Adipocyte (in vitro differentiated cells): Measurements from ENCODE around the gene IPO11.

Experiments used
- DNase-seq: peaks from one replicate; pipeline ENCODE4 v3.0.0-alpha.2; 2015; ENCODE audit warnings: low read depth
- H3K27me3 ChIP-seq: replicated peaks from 2 replicates; pipeline ENCODE4 v1.7.0; 2013; ENCODE audit warnings: mild to moderate bottlenecking, low read length, moderate library complexity; ENCODE audit not compliant: control insufficient read depth, insufficient read depth
- H3K36me3 ChIP-seq: 2 replicates; pipeline ENCODE4 v1.7.0; 2013; ENCODE audit warnings: low read length, mild to moderate bottlenecking, moderate library complexity; ENCODE audit not compliant: control insufficient read depth, insufficient read depth, severe bottlenecking
- H3K4me1 ChIP-seq: 2 replicates; pipeline ENCODE4 v1.7.0; 2013; ENCODE audit warnings: mild to moderate bottlenecking, low read length, moderate library complexity; ENCODE audit not compliant: control insufficient read depth, insufficient read depth
- H3K4me3 ChIP-seq: 2 replicates; pipeline ENCODE4 v1.7.0; 2013; ENCODE audit warnings: mild to moderate bottlenecking, low read length, moderate library complexity
- H3K9ac ChIP-seq: 2 replicates; pipeline ENCODE4 v1.7.0; 2013; ENCODE audit warnings: mild to moderate bottlenecking, low read length, moderate library complexity
- H3K9me3 ChIP-seq: 2 replicates; pipeline ENCODE4 v1.7.0; 2013; ENCODE audit warnings: mild to moderate bottlenecking, low read length, moderate library complexity; ENCODE audit not compliant: control insufficient read depth

IPO11 gene

GRCh38 chr5:62450259-62450658 is 37.7 kb downstream of the IPO11 start:
- no peaks in the 10 kb centered on the region for H3K9me3 ChIP-seq
- peaks cover 24% of the 10 kb centered on the region for H3K36me3 ChIP-seq
- H3K9ac ChIP-seq: no peak overlapping the region
- no peak overlapping the region for H3K4me3 ChIP-seq
- H3K27me3 ChIP-seq: no peaks in the 10 kb centered on the region
- H3K4me1 ChIP-seq: no peaks in the 10 kb centered on the region
- DNase-seq: no peak

DNA sequence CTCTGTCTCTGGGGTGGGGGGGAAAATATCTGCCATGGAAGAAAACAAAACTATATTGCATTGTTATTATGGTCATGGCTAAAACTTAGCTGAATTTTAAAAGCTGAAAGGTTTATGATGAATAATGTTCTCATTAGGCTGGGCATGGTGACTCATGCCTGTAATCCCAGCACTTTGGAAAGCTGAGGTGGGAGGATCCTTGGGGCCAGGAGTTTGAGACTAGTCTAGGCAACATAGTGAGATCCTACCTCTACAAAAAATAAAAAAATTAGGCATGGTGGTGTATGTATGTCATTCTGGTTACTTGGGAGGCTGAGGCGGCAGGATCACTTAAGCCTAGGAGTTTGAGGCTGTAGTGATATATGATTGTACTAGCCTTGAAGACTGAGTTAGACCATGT is 44.5 kb downstream of the IPO11 start:
- H3K36me3 ChIP-seq: no peaks in the 10 kb centered on the region
- H3K4me1 ChIP-seq: peaks cover 6% of the 10 kb centered on the region
- peak; percentile 35 for DNase-seq
- H3K9me3 ChIP-seq: no peaks in the 10 kb centered on the region
- H3K27me3 ChIP-seq: no peaks in the 10 kb centered on the region
- H3K9ac ChIP-seq: no peak overlapping the region
- no peak overlapping the region for H3K4me3 ChIP-seq

- no peaks in the 10 kb centered on the region for H3K9me3 ChIP-seq
- H3K27me3 ChIP-seq: no peaks in the 10 kb centered on the region
- H3K4me1 ChIP-seq: peaks cover 12% of the 10 kb centered on the region
- H3K4me3 ChIP-seq: no peak overlapping the region
- no peaks in the 10 kb centered on the region for H3K36me3 ChIP-seq
- peak; percentile 84 for DNase-seq
- H3K9ac ChIP-seq: no peak overlapping the region
These were observed 48.0 kb downstream of the IPO11 start for GRCh38 chr5:62460578-62460983.

DNA sequence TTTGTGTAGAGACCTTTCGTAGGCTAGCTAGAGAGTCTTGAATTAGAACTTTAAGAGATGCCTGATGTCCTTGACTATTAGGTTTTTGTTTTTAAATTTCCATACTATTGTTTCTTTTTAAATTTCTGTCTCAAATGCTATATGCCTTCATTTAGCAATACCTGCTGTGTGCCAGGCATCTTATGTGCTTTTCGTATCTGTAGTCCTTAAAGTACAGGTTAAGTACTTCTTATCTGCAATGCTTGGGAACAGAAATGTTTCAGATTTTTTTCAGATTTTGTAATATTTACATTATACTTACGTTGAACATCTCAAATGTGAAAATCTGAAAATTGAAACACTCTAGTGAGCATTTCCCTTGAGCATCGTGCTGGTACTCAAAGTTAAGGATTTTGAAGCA is 49.0 kb downstream of the IPO11 start:
- Histone ChIP-seq H3K36me3 (no peaks in the 10 kb centered on the region), H3K9me3 (no peaks in the 10 kb centered on the region), H3K27me3 (no peaks in the 10 kb centered on the region), H3K4me3 (no peak overlapping the region), H3K4me1 (peaks cover 22% of the 10 kb centered on the region), H3K9ac (no peak overlapping the region)
- no peak for DNase-seq

GRCh38 chr5:62465985-62466925 is 53.7 kb downstream of the IPO11 start:
- DNase-seq: peak; percentile 39
- no peaks in the 10 kb centered on the region for H3K27me3 ChIP-seq
- peaks cover 29% of the 10 kb centered on the region for H3K4me1 ChIP-seq
- H3K9ac ChIP-seq: peak overlapping the region; percentile 11
- peaks cover 19% of the 10 kb centered on the region for H3K36me3 ChIP-seq
- peak overlapping the region; percentile 39 for H3K4me3 ChIP-seq
- no peaks in the 10 kb centered on the region for H3K9me3 ChIP-seq

- Histone ChIP-seq H3K4me3 (no peak overlapping the region), H3K9me3 (no peaks in the 10 kb centered on the region), H3K27me3 (no peaks in the 10 kb centered on the region), H3K4me1 (peaks cover 32% of the 10 kb centered on the region), H3K36me3 (peaks cover 14% of the 10 kb centered on the region), H3K9ac (no peak overlapping the region)
- DNase-seq: peak; percentile 32
These were observed 60.6 kb downstream of the IPO11 start for GRCh38 chr5:62473209-62473608.

GRCh38 chr5:62475072-62475471 is 62.5 kb downstream of the IPO11 start:
- Histone ChIP-seq H3K27me3 (no peaks in the 10 kb centered on the region), H3K36me3 (no peaks in the 10 kb centered on the region), H3K4me1 (peaks cover 30% of the 10 kb centered on the region), H3K9ac (no peak overlapping the region), H3K4me3 (no peak overlapping the region), H3K9me3 (peaks cover under 1% of the 10 kb centered on the region)
- DNase-seq: peak; percentile 69

DNA sequence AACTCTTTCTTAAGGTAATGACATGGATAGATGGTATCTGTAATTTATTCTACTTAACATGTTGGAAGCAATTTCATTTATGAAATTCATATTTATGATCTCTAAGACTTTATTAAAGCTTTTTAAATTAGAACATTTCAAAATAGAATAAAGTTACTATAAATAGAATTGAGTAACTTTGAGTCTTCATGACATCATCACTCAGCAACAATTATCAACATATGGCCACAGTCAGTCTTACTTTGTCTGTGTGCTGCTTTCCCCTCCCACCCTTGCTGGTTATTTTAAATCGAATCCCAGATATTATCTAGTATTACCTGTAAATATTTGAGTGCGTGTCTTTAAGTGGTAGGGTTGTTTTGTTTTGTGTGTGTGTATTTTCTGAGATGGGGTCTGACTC is 65.2 kb downstream of the IPO11 start:
- peak; percentile 53 for DNase-seq
- H3K4me1 ChIP-seq: peaks cover 29% of the 10 kb centered on the region
- H3K9me3 ChIP-seq: peaks cover 2% of the 10 kb centered on the region
- no peaks in the 10 kb centered on the region for H3K36me3 ChIP-seq
- H3K9ac ChIP-seq: no peak overlapping the region
- no peaks in the 10 kb centered on the region for H3K27me3 ChIP-seq
- H3K4me3 ChIP-seq: no peak overlapping the region

DNA sequence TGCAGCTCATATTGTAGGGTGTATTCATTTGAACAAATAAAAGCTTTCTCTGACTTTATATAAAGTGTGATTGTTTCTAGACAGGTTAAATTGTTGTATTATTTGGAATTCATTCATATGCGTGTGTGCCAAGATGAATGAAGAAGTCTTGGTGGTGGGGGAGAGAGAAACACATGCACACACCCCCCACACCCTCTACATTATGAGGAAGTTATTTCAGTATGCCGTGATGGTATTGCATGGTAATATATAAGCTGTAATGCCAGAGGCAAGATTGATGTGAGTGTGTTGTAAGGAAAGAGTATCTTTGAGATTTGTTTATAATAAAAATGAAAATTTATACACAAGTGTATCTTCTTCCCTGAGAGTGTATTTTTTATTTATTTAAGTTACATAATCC is 71.0 kb downstream of the IPO11 start:
- no peak for DNase-seq
- H3K36me3 ChIP-seq: peaks cover 15% of the 10 kb centered on the region
- H3K4me1 ChIP-seq: no peaks in the 10 kb centered on the region

DNA sequence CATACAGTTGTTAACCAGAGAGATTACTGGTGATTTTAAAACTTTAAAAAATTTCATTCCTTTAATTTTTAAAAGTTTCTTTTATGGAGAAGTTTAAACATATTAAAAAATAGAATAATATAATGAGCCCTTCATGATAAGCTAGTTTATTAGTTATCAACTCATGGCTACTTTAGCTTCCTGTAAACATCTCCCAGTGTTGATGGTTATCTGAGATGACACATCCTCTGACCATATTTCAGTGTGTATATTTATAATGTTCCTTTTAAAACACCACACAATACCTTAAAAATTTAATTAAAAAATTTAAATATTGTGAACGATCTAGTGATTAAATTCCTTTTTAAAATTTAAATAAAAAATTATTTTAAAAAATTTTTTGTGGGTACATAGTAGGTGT is 74.1 kb downstream of the IPO11 start:
- H3K36me3 ChIP-seq: peaks cover 26% of the 10 kb centered on the region
- H3K27me3 ChIP-seq: no peaks in the 10 kb centered on the region
- peaks cover 5% of the 10 kb centered on the region for H3K4me1 ChIP-seq
- DNase-seq: no peak
- no peak overlapping the region for H3K4me3 ChIP-seq
- no peaks in the 10 kb centered on the region for H3K9me3 ChIP-seq
- no peak overlapping the region for H3K9ac ChIP-seq

More for the DNA sequence above, 71.0 kb downstream of the IPO11 start:
- H3K4me3 ChIP-seq: no peak overlapping the region
- H3K9me3 ChIP-seq: peaks cover 2% of the 10 kb centered on the region
- H3K9ac ChIP-seq: no peak overlapping the region
- H3K27me3 ChIP-seq: no peaks in the 10 kb centered on the region

- H3K4me1 ChIP-seq: peaks cover 8% of the 10 kb centered on the region
- no peak for DNase-seq
- no peaks in the 10 kb centered on the region for H3K27me3 ChIP-seq
- H3K4me3 ChIP-seq: no peak overlapping the region
- no peak overlapping the region for H3K9ac ChIP-seq
- no peaks in the 10 kb centered on the region for H3K9me3 ChIP-seq
- H3K36me3 ChIP-seq: peaks cover 30% of the 10 kb centered on the region
These were observed 76.0 kb downstream of the IPO11 start for GRCh38 chr5:62488531-62488930.
